IMR-90 (cell line): ENCODE measurements around the gene VSNL1. TPM values are rescaled to one million over a fixed set of nuclear protein-coding genes. Genes with fewer than 3 reads are reported as not detected.

Experiments used
- ATAC-seq: fragments of 200-7000 bp; cut with Tn5 transposase; 2 replicates; pipeline ENCODE4 v1.9.1; 2020; ENCODE audit warnings: low read depth, mild to moderate bottlenecking, moderate library complexity
- BruUV-seq: library from RNA; stranded (reverse); fragments of 400-500 nt; replicated peaks from 2 replicates; lab custom pipeline; 2021; lab: Mats Ljungman, UMichigan
- CTCF ChIA-PET: fragments of 300-600 bp; formaldehyde crosslinking; extraction: SDS; loops from one replicate; lab custom pipeline; 2021; ENCODE audit warnings: antibody characterized with exemption; lab: Yijun Ruan, JAX
- POLR2A ChIA-PET: fragments of 300-600 bp; sonication (Branson Sonifier 250); formaldehyde crosslinking; loops from one replicate; lab custom pipeline; 2022; ENCODE audit warnings: antibody characterized with exemption; ENCODE audit not compliant: unreplicated experiment; lab: Charles Lee
- DNase-seq: peaks from one replicate; pipeline ENCODE4 v3.0.0; 2013
- H2AFZ ChIP-seq: replicated peaks from 2 replicates; pipeline ENCODE3; 2013; ENCODE audit warnings: low read length, mild to moderate bottlenecking; ENCODE audit not compliant: poor library complexity
- H2AK5ac ChIP-seq: 2 replicates; pipeline ENCODE4 v1.6.1; 2013; ENCODE audit warnings: low read depth, low read length, inconsistent platforms
- H2AK9ac ChIP-seq: replicated peaks from 2 replicates; pipeline ENCODE3; 2013; ENCODE audit warnings: mild to moderate bottlenecking, low read depth, low read length, moderate library complexity; ENCODE audit not compliant: poor library complexity
- H2BK120ac ChIP-seq: 2 replicates; pipeline ENCODE4 v1.6.1; 2013; ENCODE audit warnings: low read depth, low read length, inconsistent platforms
- H2BK15ac ChIP-seq: 3 replicates; pipeline ENCODE4 v1.6.1; 2013; ENCODE audit warnings: low read depth, low read length, inconsistent platforms
- H2BK20ac ChIP-seq: 2 replicates; pipeline ENCODE4 v1.6.1; 2013; ENCODE audit warnings: low read depth, mild to moderate bottlenecking, inconsistent platforms, low read length, moderate library complexity
- H2BK5ac ChIP-seq: 2 replicates; pipeline ENCODE4 v1.6.1; 2013; ENCODE audit warnings: mild to moderate bottlenecking, low read depth, low read length, inconsistent platforms; ENCODE audit not compliant: poor library complexity, severe bottlenecking
- H3K14ac ChIP-seq: replicated peaks from 2 replicates; pipeline ENCODE4 v1.6.1; 2013; ENCODE audit warnings: low read depth, low read length, inconsistent platforms
- H3K18ac ChIP-seq: 2 replicates; pipeline ENCODE4 v1.6.1; 2013; ENCODE audit warnings: low read depth, low read length, control low read depth
- H3K23ac ChIP-seq: 2 replicates; pipeline ENCODE4 v1.6.1; 2013; ENCODE audit warnings: low read depth, low read length, inconsistent platforms
- H3K27ac ChIP-seq: 2 replicates; pipeline ENCODE4 v1.5.1; 2013; ENCODE audit warnings: mild to moderate bottlenecking, control low read depth, low read length; ENCODE audit not compliant: insufficient read depth
- H3K27me3 ChIP-seq: 2 replicates; pipeline ENCODE4 v1.6.1; 2013; ENCODE audit warnings: low read length; ENCODE audit not compliant: control insufficient read depth, insufficient read depth
- H3K36me3 ChIP-seq: 2 replicates; pipeline ENCODE4 v1.6.1; 2013; ENCODE audit warnings: low read length, mixed read lengths; ENCODE audit not compliant: control insufficient read depth, insufficient read depth
- H3K4ac ChIP-seq: 2 replicates; pipeline ENCODE4 v1.6.1; 2013; ENCODE audit warnings: low read depth, low read length, inconsistent platforms
- H3K4me1 ChIP-seq: 2 replicates; pipeline ENCODE4 v1.6.1; 2013; ENCODE audit warnings: low read length, mixed read lengths; ENCODE audit not compliant: control insufficient read depth, insufficient read depth
- H3K4me2 ChIP-seq: 2 replicates; pipeline ENCODE4 v1.6.1; 2013; ENCODE audit warnings: low read depth, mild to moderate bottlenecking, control low read depth, low read length, moderate library complexity
- H3K4me3 ChIP-seq: 2 replicates; pipeline ENCODE4 v1.5.1; 2013; ENCODE audit warnings: low read depth, mild to moderate bottlenecking, control low read depth, low read length, moderate library complexity; ENCODE audit not compliant: insufficient read depth
- H3K56ac ChIP-seq: 2 replicates; pipeline ENCODE4 v1.6.1; 2013; ENCODE audit warnings: low read length, inconsistent platforms; ENCODE audit not compliant: insufficient read depth; ENCODE audit errors: extremely low read depth
- H3K79me1 ChIP-seq, 2 experiments: 2 replicates each; pipeline ENCODE4 v1.6.1; 2013; ENCODE audit warnings: low read length in 2 of 2, inconsistent platforms in 1 of 2, low read depth in 1 of 2
- H3K9ac ChIP-seq: 2 replicates; pipeline ENCODE4 v1.6.1; 2013; ENCODE audit warnings: low read depth, low read length, control low read depth
- H3K9me1 ChIP-seq: 2 replicates; pipeline ENCODE4 v1.6.1; 2013; ENCODE audit warnings: low read length, inconsistent platforms; ENCODE audit not compliant: insufficient read depth
- H3K9me3 ChIP-seq: 2 replicates; pipeline ENCODE4 v1.6.1; 2013; ENCODE audit warnings: low read length; ENCODE audit not compliant: control insufficient read depth, insufficient read depth
- H4K20me1 ChIP-seq: 2 replicates; pipeline ENCODE4 v1.6.1; 2013; ENCODE audit warnings: low read length, inconsistent platforms; ENCODE audit not compliant: insufficient read depth
- H4K5ac ChIP-seq: 2 replicates; pipeline ENCODE4 v1.6.1; 2013; ENCODE audit warnings: mild to moderate bottlenecking, low read depth, low read length, control low read depth
- H4K8ac ChIP-seq, 2 experiments: 2 replicates each; pipeline ENCODE4 v1.6.1; 2013; ENCODE audit warnings: low read depth in 2 of 2, low read length in 2 of 2, control low read depth in 1 of 2, inconsistent platforms in 1 of 2
- H4K91ac ChIP-seq: 2 replicates; pipeline ENCODE4 v1.6.1; 2013; ENCODE audit warnings: low read depth, low read length, inconsistent platforms; ENCODE audit not compliant: insufficient read depth
- BHLHE40 ChIP-seq: fragments of 150-350 bp; IDR thresholded peaks from 2 replicates; pipeline ENCODE4 v1.6.1; 2016; ENCODE audit warnings: mild to moderate bottlenecking, low read depth, low read length
- CHD1 ChIP-seq: IDR thresholded peaks from 2 replicates; pipeline ENCODE4 v1.6.1; 2012; ENCODE audit warnings: low read depth, low read length, improper control_type of control experiment
- FOS ChIP-seq: fragments of 150-350 bp; IDR thresholded peaks from 2 replicates; pipeline ENCODE4 v1.6.1; 2016; ENCODE audit warnings: low read depth, low read length
- MAFK ChIP-seq: IDR thresholded peaks from 2 replicates; pipeline ENCODE4 v1.6.1; 2012; ENCODE audit warnings: low read depth, low read length, improper control_type of control experiment
- MAZ ChIP-seq: IDR thresholded peaks from 2 replicates; pipeline ENCODE4 v1.6.1; 2012; ENCODE audit warnings: low read depth, mild to moderate bottlenecking, low read length, improper control_type of control experiment, moderate library complexity, borderline replicate concordance
- MXI1 ChIP-seq: IDR thresholded peaks from 2 replicates; pipeline ENCODE4 v1.6.1; 2012; ENCODE audit warnings: low read depth, mild to moderate bottlenecking, low read length, moderate library complexity, borderline replicate concordance
- NFE2L2 ChIP-seq: fragments of 150-350 bp; IDR thresholded peaks from 2 replicates; pipeline ENCODE4 v1.6.1; 2016; ENCODE audit warnings: low read depth, mild to moderate bottlenecking, low read length
- POLR2A ChIP-seq: IDR thresholded peaks from 2 replicates; pipeline ENCODE4 v1.6.1; 2012; ENCODE audit warnings: mild to moderate bottlenecking, low read depth, low read length
- RAD21 ChIP-seq: IDR thresholded peaks from 2 replicates; pipeline ENCODE4 v1.6.1; 2012; ENCODE audit warnings: low read length, improper control_type of control experiment
- RCOR1 ChIP-seq: IDR thresholded peaks from 2 replicates; pipeline ENCODE4 v1.6.1; 2012; ENCODE audit warnings: mild to moderate bottlenecking, low read length, improper control_type of control experiment; ENCODE audit not compliant: insufficient replicate concordance
- SMC3 ChIP-seq: fragments of 150-350 bp; IDR thresholded peaks from 2 replicates; pipeline ENCODE4 v1.6.1; 2016; ENCODE audit warnings: low read depth, mild to moderate bottlenecking, antibody characterized with exemption, low read length, moderate library complexity
- USF2 ChIP-seq: fragments of 150-350 bp; IDR thresholded peaks from 2 replicates; pipeline ENCODE4 v1.6.1; 2017; ENCODE audit warnings: mild to moderate bottlenecking, antibody characterized with exemption, low read length, low read depth
- WGBS, 2 experiments: methylation state at CpG; one replicate each; pipeline versions ENCODE4 v1.1.5 to v1.1.7; 2013; ENCODE audit warnings: missing lambda C conversion rate in 2 of 2; ENCODE audit not compliant: insufficient read length in 1 of 2; ENCODE audit errors: extremely low coverage in 2 of 2; 5-methylcytosine and 5-hydroxymethylcytosine counted together
- dilution Hi-C: fragments of 300-500 bp; cut with HindIII; formaldehyde crosslinking; loops from one replicate; pipeline ENCODE4 v1.14.3; 2018; ENCODE audit warnings: low sequenced_read_pairs; ENCODE audit not compliant: unreplicated experiment
- in situ Hi-C: fragments of 300-500 bp; cut with MboI; formaldehyde crosslinking; loops from 3 replicates; pipeline ENCODE4 v1.14.3; 2019; ENCODE audit warnings: low sequenced_read_pairs, inconsistent platforms, mixed read lengths
- intact Hi-C: fragments of 100-400 bp; cut with micrococcal nuclease; formaldehyde crosslinking; loops from 2 replicates; pipeline ENCODE4 v1.10.0; 2022
- polyA plus RNA-seq, 3 experiments: library from polyadenylated mRNA; depleted of rRNA; stranded (reverse); fragments of >200 nt; gene quantifications; 2 replicates each; pipeline ENCODE4 v1.2.3, GENCODE V29; 2012; ENCODE audit warnings: low replicate concordance in 1 of 3
- total RNA-seq: library from RNA; depleted of rRNA; stranded (reverse); fragments of >200 nt; gene quantifications from 2 replicates; pipeline ENCODE4 v1.2.3, GENCODE V29; 2012

Gene VSNL1
- total and polyA plus RNA-seq, 2 of the 4 experiments (the other 2 are of a cell fraction), result 0.32 to 0.36 TPM

GRCh38 chr2:17589406-17590035 is 49.0 kb downstream of the VSNL1 start:
- Histone ChIP-seq H3K4me1 (peaks cover 2% of the 10 kb centered on the region; the same call in 1 of the 2 replicates), H3K9me1 (no peaks in the 10 kb centered on the region), H2BK15ac (no peak overlapping the region), H3K14ac (no peak overlapping the region), H3K36me3 (no peaks in the 10 kb centered on the region), H3K4me3 (no peak overlapping the region), H3K4ac (no peak overlapping the region), H3K27ac (no peak overlapping the region), H2AFZ (no peak overlapping the region), H2BK120ac (no peak overlapping the region), H3K18ac (no peak overlapping the region), H3K4me2 (no peak overlapping the region), H3K27me3 (0 out of 2 replicates have a peak, but pooled peaks cover 2% of the 10 kb centered on the region), H3K9me3 (no peaks in the 10 kb centered on the region), H2AK9ac (no peak overlapping the region), H3K9ac (no peak overlapping the region), H2BK20ac (no peak overlapping the region), H4K20me1 (no peaks in the 10 kb centered on the region), H3K56ac (no peak overlapping the region), H4K91ac (no peak overlapping the region), H2AK5ac (no peak overlapping the region), H3K79me1 (no peaks in the 10 kb centered on the region), H4K8ac (no peak overlapping the region), H4K5ac (no peak overlapping the region), H2BK5ac (no peak overlapping the region), H3K23ac (no peak overlapping the region)
- TF ChIP-seq SMC3, result no peak
- no peak for TF ChIP-seq RAD21
- TF ChIP-seq NFE2L2, result no peak
- no peak for TF ChIP-seq RCOR1
- no peak for TF ChIP-seq BHLHE40
- TF ChIP-seq USF2, result no peak
- no peak for TF ChIP-seq MAFK
- TF ChIP-seq MXI1, result no peak
- TF ChIP-seq CHD1, result no peak
- no peak for TF ChIP-seq POLR2A
- no peak for TF ChIP-seq MAZ
- TF ChIP-seq FOS, result no peak
- WGBS, 2 experiments, result 100% methylated on average over 1 of the region's 2 CpGs; no CpG with 5 or more reads in 1 of the 2 experiments
- POLR2A ChIA-PET, result no interaction called here
- in situ Hi-C loops (no loop called here), intact Hi-C loops (no loop called here), dilution Hi-C loops (no loop called here)
- DNase-seq (no peak), ATAC-seq (no peak)
- no TSS peak for BruUV-seq
- CTCF ChIA-PET, result no interaction called here
